Endodermal cell (in vitro differentiated cells): ENCODE measurements around the gene DNAJB9. TPM values are rescaled to one million over a fixed set of nuclear protein-coding genes. Genes with fewer than 3 reads are reported as not detected.

Source experiments
- DNase-seq: peaks from one replicate; pipeline ENCODE4 v3.0.0-alpha.2; 2017
- H3K27ac ChIP-seq: 2 replicates; pipeline ENCODE4 v1.5.1; 2013; ENCODE audit warnings: mild to moderate bottlenecking, low read depth, low read length, moderate library complexity
- H3K27me3 ChIP-seq: 2 replicates; pipeline ENCODE4 v1.6.1; 2013; ENCODE audit warnings: mild to moderate bottlenecking, low read length, moderate library complexity; ENCODE audit not compliant: insufficient read depth, control insufficient read depth, poor library complexity, severe bottlenecking
- H3K36me3 ChIP-seq: 2 replicates; pipeline ENCODE4 v1.7.0; 2013; ENCODE audit warnings: mild to moderate bottlenecking, low read length, moderate library complexity; ENCODE audit not compliant: control insufficient read depth, insufficient read depth
- H3K4me1 ChIP-seq: one replicate; pipeline ENCODE4 v1.7.0; 2013; ENCODE audit warnings: low read length; ENCODE audit not compliant: control insufficient read depth, insufficient read depth
- H3K4me3 ChIP-seq: 2 replicates; pipeline ENCODE4 v1.5.1; 2013; ENCODE audit warnings: mild to moderate bottlenecking, low read length, moderate library complexity
- H3K9ac ChIP-seq: 2 replicates; pipeline ENCODE4 v1.6.1; 2013; ENCODE audit warnings: mild to moderate bottlenecking, low read length, moderate library complexity; ENCODE audit not compliant: poor library complexity, severe bottlenecking; ENCODE audit errors: extremely low read depth
- H3K9me3 ChIP-seq: 2 replicates; pipeline ENCODE4 v1.6.1; 2013; ENCODE audit warnings: mild to moderate bottlenecking, low read length, moderate library complexity; ENCODE audit not compliant: control insufficient read depth
- H3K27ac Mint-ChIP-seq: 2 replicates; pipeline ENCODE4 v1.8.0; 2020; ENCODE audit warnings: mixed read lengths
- H3K27me3 Mint-ChIP-seq: 2 replicates; pipeline ENCODE4 v1.8.0; 2021; ENCODE audit warnings: mild to moderate bottlenecking, mixed read lengths; ENCODE audit not compliant: insufficient read depth
- H3K36me3 Mint-ChIP-seq: 2 replicates; pipeline ENCODE4 v1.8.0; 2020; ENCODE audit warnings: low read depth, mixed read lengths
- H3K4me1 Mint-ChIP-seq: 2 replicates; pipeline ENCODE4 v1.8.0; 2020; ENCODE audit warnings: mixed read lengths
- H3K4me3 Mint-ChIP-seq: 2 replicates; pipeline ENCODE4 v1.8.0; 2020; ENCODE audit warnings: mild to moderate bottlenecking, moderate library complexity, mixed read lengths
- H3K9me3 Mint-ChIP-seq: 2 replicates; pipeline ENCODE4 v1.8.0; 2020; ENCODE audit warnings: mild to moderate bottlenecking, mixed read lengths
- WGBS, 2 experiments: methylation state at CpG; one replicate each; pipeline versions ENCODE4 v1.1.5 to v1.1.7; 2013; ENCODE audit warnings: missing lambda C conversion rate in 2 of 2, mixed read lengths in 1 of 2; ENCODE audit not compliant: insufficient coverage in 1 of 2, insufficient read length in 1 of 2; 5-methylcytosine and 5-hydroxymethylcytosine counted together
- total RNA-seq, 2 donors: library from RNA; stranded (reverse); fragmentation: NEBNext Ultra II Directional in 1 of 2; extraction: Animal tissue kit (Norgen Biotek cat#: 25700) in 1 of 2; gene quantifications; 2 replicates in 1 of 2; 3 replicates in 1 of 2; pipeline ENCODE4 v1.2.1, GENCODE V29; 2021
- TF ChIP-seq, protein P1 (sequence below): fragments of 200-600 bp; sonication (generic); conservative IDR thresholded peaks from 2 replicates; pipeline ENCODE4 v1.5.0; 2021; ENCODE audit warnings: antibody characterized with exemption, mild to moderate bottlenecking

DNAJB9 gene
- total RNA-seq, 2 donors from 2014 or later = 14.4 to 16.6 TPM

DNA sequence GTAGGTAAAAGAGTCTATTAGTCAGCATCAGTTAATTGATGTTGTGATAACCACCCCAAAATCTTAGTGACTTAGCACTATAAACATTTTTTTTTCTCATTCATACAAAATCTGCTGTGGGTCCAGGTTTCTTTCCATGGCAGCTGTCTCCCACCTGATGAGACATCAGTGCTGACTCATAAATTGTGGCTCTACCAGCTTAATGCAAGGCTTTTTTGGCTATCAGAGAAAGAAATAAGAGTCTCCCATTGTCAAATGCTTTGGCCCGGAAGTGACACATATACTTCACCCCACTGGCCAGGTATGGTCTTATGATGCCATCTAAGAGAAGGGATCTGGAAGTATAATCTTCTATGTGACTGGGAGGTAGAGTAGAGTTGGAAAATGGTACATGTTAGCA lies 14.5 kb downstream of the DNAJB9 start:
- H3K4me1 ChIP-seq = no peaks in the 10 kb centered on the region
- Mint-ChIP-seq H3K4me3 (no peak overlapping the region), H3K36me3 (peaks cover 13% of the 10 kb centered on the region), H3K9me3 (peaks cover 10% of the 10 kb centered on the region), H3K4me1 (peaks cover 7% of the 10 kb centered on the region), H3K27me3 (peaks cover 10% of the 10 kb centered on the region), H3K27ac (no peak overlapping the region)
- H3K27ac ChIP-seq = no peak overlapping the region
- H3K9ac ChIP-seq = no peak overlapping the region
- WGBS, 2 experiments = 83% methylated on average over 1 of the region's 1 CpG; no CpG with 5 or more reads in 1 of the 2 experiments
- H3K4me3 ChIP-seq = no peak overlapping the region
- TF ChIP-seq, protein P1, sequence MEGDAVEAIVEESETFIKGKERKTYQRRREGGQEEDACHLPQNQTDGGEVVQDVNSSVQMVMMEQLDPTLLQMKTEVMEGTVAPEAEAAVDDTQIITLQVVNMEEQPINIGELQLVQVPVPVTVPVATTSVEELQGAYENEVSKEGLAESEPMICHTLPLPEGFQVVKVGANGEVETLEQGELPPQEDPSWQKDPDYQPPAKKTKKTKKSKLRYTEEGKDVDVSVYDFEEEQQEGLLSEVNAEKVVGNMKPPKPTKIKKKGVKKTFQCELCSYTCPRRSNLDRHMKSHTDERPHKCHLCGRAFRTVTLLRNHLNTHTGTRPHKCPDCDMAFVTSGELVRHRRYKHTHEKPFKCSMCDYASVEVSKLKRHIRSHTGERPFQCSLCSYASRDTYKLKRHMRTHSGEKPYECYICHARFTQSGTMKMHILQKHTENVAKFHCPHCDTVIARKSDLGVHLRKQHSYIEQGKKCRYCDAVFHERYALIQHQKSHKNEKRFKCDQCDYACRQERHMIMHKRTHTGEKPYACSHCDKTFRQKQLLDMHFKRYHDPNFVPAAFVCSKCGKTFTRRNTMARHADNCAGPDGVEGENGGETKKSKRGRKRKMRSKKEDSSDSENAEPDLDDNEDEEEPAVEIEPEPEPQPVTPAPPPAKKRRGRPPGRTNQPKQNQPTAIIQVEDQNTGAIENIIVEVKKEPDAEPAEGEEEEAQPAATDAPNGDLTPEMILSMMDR = no peak
- DNase-seq = no peak
- peaks cover 3% of the 10 kb centered on the region for H3K36me3 ChIP-seq
- peaks cover 13% of the 10 kb centered on the region for H3K9me3 ChIP-seq
- H3K27me3 ChIP-seq = no peaks in the 10 kb centered on the region

DNA sequence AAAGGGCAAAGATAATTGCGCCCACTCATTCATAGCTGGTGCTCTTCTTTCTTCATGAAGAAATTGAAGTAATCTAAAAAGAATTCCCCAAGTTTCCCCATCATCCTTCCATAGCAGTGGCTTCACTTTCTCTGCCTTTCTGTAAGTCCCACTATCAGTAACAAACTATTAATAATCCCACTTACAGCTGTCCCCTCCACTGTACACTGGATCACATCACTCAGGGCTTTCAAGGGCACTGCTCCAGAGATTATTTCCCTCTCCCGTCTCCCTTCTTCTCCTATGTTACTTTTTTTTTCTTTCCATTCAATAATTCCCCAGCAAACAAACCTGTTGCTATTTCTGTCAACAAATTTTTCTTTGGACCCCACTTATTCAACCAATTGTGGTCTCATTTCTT lies 16.2 kb downstream of the DNAJB9 start:
- H3K4me3 ChIP-seq = no peak overlapping the region
- H3K9me3 ChIP-seq = no peaks in the 10 kb centered on the region
- Mint-ChIP-seq H3K4me1 (peaks cover 9% of the 10 kb centered on the region), H3K4me3 (no peak overlapping the region), H3K27me3 (peaks cover 10% of the 10 kb centered on the region), H3K27ac (no peak overlapping the region), H3K9me3 (peaks cover 2% of the 10 kb centered on the region), H3K36me3 (no peaks in the 10 kb centered on the region)
- TF ChIP-seq, protein P1 = no peak
- H3K4me1 ChIP-seq = no peaks in the 10 kb centered on the region
- no peak overlapping the region for H3K27ac ChIP-seq
- 90 to 94% methylated on average over 2 of the region's 2 CpGs for WGBS, 2 experiments
- H3K27me3 ChIP-seq = no peaks in the 10 kb centered on the region
- H3K9ac ChIP-seq = no peak overlapping the region
- DNase-seq = no peak
- no peaks in the 10 kb centered on the region for H3K36me3 ChIP-seq

DNA sequence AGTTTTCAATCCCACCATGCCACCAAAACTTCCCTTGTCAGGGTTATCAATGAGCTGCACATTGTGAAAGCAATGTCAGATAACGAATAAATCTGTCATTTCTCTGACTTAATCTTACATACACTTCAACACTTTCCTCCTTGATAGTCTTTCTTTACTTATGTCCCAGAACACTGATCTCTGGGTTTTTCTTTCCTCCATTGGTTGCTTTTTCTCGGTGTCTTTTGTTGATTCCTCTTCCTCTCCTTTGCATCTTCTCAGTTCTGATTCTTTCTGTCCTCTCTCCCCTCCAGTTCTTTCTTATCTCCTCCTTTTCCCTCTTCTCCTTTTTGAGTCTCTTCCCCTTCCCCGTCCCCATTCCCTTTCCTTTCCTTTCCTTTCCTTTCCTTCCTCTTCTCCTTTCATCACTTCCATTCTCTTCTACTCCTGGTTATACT lies 16.6 kb downstream of the DNAJB9 start:
- Histone ChIP-seq H3K27me3 (no peaks in the 10 kb centered on the region), H3K9ac (no peak overlapping the region), H3K4me1 (no peaks in the 10 kb centered on the region), H3K27ac (no peak overlapping the region), H3K9me3 (no peaks in the 10 kb centered on the region), H3K36me3 (no peaks in the 10 kb centered on the region), H3K4me3 (no peak overlapping the region)
- Mint-ChIP-seq H3K4me1 (peaks cover 9% of the 10 kb centered on the region), H3K27me3 (peaks cover 12% of the 10 kb centered on the region), H3K27ac (no peak overlapping the region), H3K4me3 (no peak overlapping the region), H3K36me3 (no peaks in the 10 kb centered on the region), H3K9me3 (no peaks in the 10 kb centered on the region)
- 92 to 94% methylated on average over 2 of the region's 3 CpGs for WGBS, 2 experiments
- DNase-seq = no peak
- TF ChIP-seq, protein P1 = no peak
